HG03575 (cell line): ENCODE measurements around the gene DNM3.

Source experiments
- ATAC-seq: cut with Tn5 transposase; IDR thresholded peaks from one replicate; pipeline ENCODE4 v1.9.1; 2021; ENCODE audit not compliant: unreplicated experiment, insufficient number of reproducible peaks, low FRiP score; ENCODE audit errors: extremely low read depth

The DNM3 gene

DNA sequence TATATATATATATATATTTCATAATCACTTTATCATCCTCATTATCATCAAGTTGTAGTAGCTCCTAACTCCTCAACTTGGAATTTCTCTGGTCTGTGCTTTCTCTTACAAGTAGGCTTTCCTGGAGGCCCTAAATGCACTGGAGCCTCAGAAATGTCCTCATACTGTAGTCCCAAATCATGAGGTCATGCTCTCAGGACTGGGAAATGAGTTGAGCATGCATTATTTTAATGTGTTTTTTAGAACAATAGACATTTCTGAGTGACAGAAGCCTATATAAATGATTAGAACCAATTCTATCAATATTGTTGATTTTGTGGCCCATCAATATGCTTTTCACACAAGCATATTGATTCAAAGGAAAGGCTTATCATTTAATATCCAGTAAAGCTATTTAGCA, 536.3 kb downstream of the DNM3 start:
- no peak for ATAC-seq

GRCh38 chr1:172378109-172378760, 536.9 kb downstream of the DNM3 start:
- ATAC-seq = no peak

DNA sequence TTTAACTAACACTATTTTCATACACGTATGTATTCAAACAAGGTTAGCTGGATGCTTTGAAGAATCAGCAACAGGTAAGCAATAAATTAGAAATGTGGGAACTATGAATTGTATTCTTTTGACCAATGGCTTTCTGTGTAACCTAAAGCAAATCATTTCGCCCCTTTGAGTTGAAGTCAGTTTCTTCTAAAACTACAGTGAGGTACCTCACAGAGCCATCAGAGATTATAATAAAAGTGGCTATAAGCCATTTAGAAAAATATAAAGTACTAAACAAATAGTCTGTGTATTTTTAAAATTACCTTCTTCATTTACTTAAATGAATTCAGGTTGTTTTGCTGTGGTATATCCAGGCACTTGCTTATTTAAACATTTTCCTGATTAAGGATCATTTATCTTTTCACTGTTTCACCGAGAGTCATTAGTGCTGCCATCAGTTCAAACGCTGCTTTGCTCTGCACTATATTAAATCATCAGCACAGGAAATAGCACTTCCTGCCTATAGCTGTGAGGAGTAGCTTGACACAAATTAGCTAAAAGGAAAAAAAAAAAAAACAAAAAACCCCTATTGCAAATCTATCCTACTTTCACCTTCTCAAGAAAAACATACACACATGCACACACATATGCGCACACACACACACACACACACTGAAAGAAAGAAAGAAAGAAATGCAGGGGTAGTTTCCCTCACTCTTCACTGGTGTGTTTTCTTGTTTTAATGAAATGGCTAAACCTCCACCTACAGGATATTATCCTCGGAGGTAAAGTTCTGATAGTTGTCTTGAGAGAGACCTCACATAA, 539.3 kb downstream of the DNM3 start:
- ATAC-seq = peak; percentile 70

DNA sequence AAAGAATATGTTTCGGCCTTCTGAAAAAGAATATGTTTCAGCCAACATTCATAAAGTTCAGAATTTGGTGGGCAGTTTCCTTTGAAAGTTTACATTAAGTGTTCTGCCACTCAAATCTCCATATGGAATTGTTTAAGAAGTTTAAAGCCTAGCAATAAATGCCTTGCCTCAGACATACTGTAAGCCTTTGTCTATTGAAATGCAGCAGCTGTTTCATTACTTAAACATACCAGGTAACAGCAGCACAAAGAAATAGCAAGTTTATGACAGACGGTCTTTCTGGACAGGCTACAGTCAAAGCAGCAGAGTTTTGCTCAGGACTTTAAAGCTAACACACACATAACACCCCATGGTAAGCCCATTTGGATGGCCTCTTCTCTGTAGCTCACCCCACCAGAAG, 540.6 kb downstream of the DNM3 start:
- no peak for ATAC-seq

DNA sequence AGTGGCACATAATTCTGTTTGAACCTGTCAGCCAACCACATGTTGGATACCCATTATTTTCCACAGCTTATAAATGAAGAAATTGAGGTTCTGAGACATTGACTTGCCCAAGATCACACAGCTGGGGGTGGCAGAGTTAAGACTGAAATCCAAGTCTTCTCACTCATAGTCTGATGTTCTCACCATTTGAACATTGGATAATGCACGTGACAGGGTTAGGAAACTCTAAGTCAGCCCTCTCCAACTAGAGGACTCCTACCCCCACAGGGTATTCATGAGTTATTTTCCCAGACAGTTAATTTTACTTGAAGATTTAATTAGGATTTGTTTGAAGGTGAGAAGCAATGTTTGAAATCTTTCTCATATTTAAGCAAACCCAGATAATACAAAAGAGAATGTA, 541.1 kb downstream of the DNM3 start:
- ATAC-seq = no peak

GRCh38 chr1:172382990-172383389, 541.7 kb downstream of the DNM3 start:
- ATAC-seq = no peak

GRCh38 chr1:172383536-172383935, 542.2 kb downstream of the DNM3 start:
- no peak for ATAC-seq

DNA sequence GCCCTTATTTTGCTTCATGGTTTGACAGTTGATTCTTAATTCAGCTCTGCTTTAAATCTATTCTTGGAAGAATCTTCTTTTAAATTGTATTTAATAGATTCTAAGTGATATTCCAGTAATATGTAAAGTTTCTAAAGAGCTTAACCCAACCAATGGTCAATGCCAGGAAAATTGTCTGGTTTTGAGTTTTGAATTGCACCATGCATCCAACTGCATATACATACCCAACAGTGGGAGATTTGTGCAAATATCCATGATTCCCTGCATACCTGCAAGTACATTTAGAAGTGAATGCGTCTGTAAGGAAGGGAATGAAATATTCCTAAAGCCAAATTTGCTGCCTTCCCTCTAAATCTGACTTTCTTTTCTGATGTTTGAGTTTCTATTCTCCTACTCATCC, 543.4 kb downstream of the DNM3 start:
- no peak for ATAC-seq

DNA sequence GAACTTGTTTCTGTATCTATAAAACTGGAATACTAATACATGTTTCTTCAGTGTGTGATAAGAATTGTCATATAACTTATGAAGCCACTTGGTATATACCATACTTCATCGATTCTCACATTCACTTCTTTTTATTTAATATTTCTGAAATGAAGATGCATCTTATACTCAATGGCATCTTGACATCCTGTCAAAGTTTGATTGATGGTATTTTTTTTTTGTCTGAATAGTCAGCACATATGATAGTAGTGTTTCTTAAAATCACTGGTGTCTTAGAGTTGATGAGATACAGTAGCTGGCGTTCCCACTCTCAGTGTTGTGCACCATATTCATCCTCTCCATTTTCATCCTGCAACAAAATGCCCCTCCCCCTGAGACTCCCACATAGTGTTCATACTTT, 544.7 kb downstream of the DNM3 start:
- ATAC-seq = no peak

DNA sequence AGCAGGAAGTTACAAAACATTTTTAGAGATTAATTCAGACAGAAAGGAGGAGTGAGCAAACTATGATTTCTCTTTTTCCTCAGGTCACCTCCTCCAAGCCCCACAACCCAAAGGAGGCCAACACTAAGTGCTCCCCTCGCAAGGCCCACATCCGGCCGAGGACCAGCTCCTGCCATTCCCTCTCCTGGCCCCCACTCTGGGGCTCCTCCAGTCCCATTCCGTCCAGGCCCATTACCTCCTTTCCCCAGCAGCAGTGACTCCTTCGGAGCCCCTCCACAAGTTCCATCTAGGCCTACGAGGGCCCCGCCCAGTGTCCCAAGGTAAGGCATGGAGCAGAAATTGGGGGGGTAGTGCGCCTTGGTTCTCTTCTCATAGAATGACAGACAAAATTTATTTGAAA, 547.2 kb downstream of the DNM3 start:
- ATAC-seq = no peak

DNA sequence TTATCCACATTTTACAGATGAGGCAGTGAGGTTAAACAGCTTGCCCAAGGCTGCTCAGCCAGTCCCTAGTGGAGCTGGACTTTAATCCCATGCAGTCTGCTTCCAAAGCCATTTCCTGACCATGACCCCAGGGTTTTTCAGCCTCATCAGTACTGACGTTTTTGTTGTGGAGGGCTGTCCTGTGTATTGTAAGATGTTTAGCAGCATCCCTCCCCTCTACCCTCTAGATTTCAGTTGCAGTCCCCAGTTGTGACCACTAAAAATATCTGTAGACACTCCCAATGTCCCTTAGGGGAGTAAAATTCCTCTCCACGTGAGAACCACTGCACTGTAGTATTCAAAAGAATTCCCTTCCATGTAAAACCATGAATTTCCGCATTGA, 549.0 kb downstream of the DNM3 start:
- ATAC-seq = peak; percentile 10

- peak; percentile 61 for ATAC-seq
Measured at GRCh38 chr1:172390683-172391551, 549.6 kb downstream of the DNM3 start.

DNA sequence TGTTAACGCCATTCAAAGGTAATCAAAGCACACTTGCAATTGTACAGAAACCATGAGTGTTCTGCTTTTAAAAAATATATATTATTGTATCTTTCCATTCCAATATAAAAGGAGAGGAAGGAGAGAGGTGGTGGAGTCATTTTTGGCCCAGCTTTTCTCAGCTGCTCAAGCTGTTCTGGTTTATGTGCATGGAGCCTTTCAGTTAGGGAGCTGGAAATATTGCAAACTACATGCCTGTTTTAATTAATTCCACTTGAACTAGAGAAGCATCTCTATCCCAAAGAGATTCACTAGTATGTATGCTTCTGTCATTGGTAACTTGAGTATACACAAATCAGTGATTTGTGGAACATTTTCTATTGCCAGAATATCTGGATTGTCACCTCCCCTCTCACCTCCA, 550.7 kb downstream of the DNM3 start:
- no peak for ATAC-seq

DNA sequence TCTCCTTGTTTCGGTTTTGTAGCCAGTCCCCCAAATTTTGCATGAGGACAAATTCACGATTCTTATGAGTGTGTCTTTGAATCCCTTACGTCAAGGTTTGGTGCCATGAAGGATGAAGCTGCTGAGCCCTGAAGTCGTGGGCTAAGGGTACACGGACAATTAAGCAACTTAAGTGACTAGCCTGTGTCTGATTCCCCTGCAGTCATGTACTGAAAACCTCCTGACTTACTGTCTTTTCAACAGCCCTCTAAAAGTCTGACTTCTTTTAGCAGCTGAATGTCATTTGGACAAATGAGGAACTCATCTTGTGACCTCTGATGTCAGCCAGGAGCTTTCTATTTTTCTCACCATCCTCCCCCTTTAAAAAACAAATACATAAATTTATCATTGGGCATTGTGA, 552.1 kb downstream of the DNM3 start:
- no peak for ATAC-seq

- peak; percentile 32 for ATAC-seq
Measured at GRCh38 chr1:172394141-172394751, 552.9 kb downstream of the DNM3 start.

GRCh38 chr1:172394811-172395210, 553.5 kb downstream of the DNM3 start:
- no peak for ATAC-seq

- ATAC-seq = no peak
Measured at GRCh38 chr1:172395576-172395975, 554.3 kb downstream of the DNM3 start.

GRCh38 chr1:172397221-172397620, 555.9 kb downstream of the DNM3 start:
- no peak for ATAC-seq

DNA sequence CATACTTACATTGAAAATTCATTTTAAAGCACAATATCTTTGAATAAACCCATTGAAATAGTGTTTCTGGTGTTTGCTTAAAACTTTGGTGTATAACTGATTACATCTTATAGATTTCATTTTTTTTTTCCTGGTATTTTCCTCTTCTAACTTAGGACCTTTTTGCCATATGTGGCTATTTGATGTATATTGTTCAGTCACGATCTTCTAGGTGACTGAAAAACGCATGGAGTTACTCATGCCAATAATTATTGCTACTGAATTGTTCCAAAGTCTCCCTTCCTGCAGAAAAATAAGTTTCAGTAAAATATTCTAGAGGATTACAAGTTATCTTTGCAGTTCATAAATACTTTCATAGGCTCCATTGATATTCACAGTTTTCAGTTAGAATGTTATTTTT, 556.3 kb downstream of the DNM3 start:
- no peak for ATAC-seq
